ENCODE data around the gene LAMB1. TPM values are rescaled to one million over a fixed set of nuclear protein-coding genes. Genes with fewer than 3 reads are reported as not detected.

The LAMB1 gene
- total RNA-seq, 3 donors from 2014 or later = 115 to 324 (median 300) TPM

- H3K27me3 ChIP-seq = no peaks in the 10 kb centered on the region
- intact Hi-C loops (cut with DNase I; ENCODE audit: low total_unique reads) = no loop called here
- H3K9me3 ChIP-seq = no peaks in the 10 kb centered on the region
- H3K27ac ChIP-seq = peak overlapping the region in 1 of 2 donors; percentile 79
- no peaks in the 10 kb centered on the region for H3K36me3 ChIP-seq
- no peak for DNase-seq (ENCODE audit: low spot score in 2 of 2)
- no peaks in the 10 kb centered on the region for H3K4me1 ChIP-seq
- H3K4me3 ChIP-seq = no peak overlapping the region
- no peak for TF ChIP-seq CTCF (IDR thresholded peaks at IDR 0.05)
- no peak for TF ChIP-seq POLR2A (IDR thresholded peaks at IDR 0.05)
- TF ChIP-seq POLR2AphosphoS5 (IDR thresholded peaks at IDR 0.05) = no peak
Measured at GRCh38 chr7:107994421-107995030, 8.4 kb downstream of the LAMB1 start.

- no peaks in the 10 kb centered on the region for H3K27me3 ChIP-seq
- H3K4me3 ChIP-seq = no peak overlapping the region
- H3K27ac ChIP-seq = peak overlapping the region; percentile 17 to 79
- no peaks in the 10 kb centered on the region for H3K36me3 ChIP-seq
- DNase-seq (ENCODE audit: low spot score in 2 of 2) = no peak
- no peaks in the 10 kb centered on the region for H3K9me3 ChIP-seq
- intact Hi-C loops (cut with DNase I; ENCODE audit: low total_unique reads) = no loop called here
- TF ChIP-seq POLR2AphosphoS5 (IDR thresholded peaks at IDR 0.05) (no peak), POLR2A (IDR thresholded peaks at IDR 0.05) (no peak), CTCF (IDR thresholded peaks at IDR 0.05) (no peak)
- H3K4me1 ChIP-seq = no peaks in the 10 kb centered on the region
Measured at GRCh38 chr7:107993891-107994291, 9.1 kb downstream of the LAMB1 start.

- no peaks in the 10 kb centered on the region for H3K36me3 ChIP-seq
- DNase-seq (ENCODE audit: low spot score in 2 of 2) = no peak
Measured at GRCh38 chr7:107989618-107990373, 13.2 kb downstream of the LAMB1 start.

GRCh38 chr7:107982918-107983389, 20.0 kb downstream of the LAMB1 start:
- no peak for DNase-seq (ENCODE audit: low spot score in 2 of 2)
- Histone ChIP-seq H3K4me3 (no peak overlapping the region), H3K36me3 (no peaks in the 10 kb centered on the region), H3K4me1 (no peaks in the 10 kb centered on the region), H3K9me3 (no peaks in the 10 kb centered on the region), H3K27ac (no peak overlapping the region), H3K27me3 (no peaks in the 10 kb centered on the region)
- no peak for TF ChIP-seq POLR2AphosphoS5 (IDR thresholded peaks at IDR 0.05)
- TF ChIP-seq POLR2A (IDR thresholded peaks at IDR 0.05) = no peak
- TF ChIP-seq CTCF (IDR thresholded peaks at IDR 0.05) = no peak
- intact Hi-C loops (cut with DNase I; ENCODE audit: low total_unique reads) = no loop called here

More at GRCh38 chr7:107989618-107990373, 13.2 kb downstream of the LAMB1 start:
- TF ChIP-seq CTCF (IDR thresholded peaks at IDR 0.05) (no peak), POLR2AphosphoS5 (IDR thresholded peaks at IDR 0.05) (no peak), POLR2A (IDR thresholded peaks at IDR 0.05) (no peak)
- intact Hi-C loops (cut with DNase I; ENCODE audit: low total_unique reads) = no loop called here
- peak overlapping the region in 1 of 2 donors; percentile 13 for H3K27ac ChIP-seq
- no peaks in the 10 kb centered on the region for H3K9me3 ChIP-seq
- H3K4me1 ChIP-seq = no peaks in the 10 kb centered on the region
- no peak overlapping the region for H3K4me3 ChIP-seq
- no peaks in the 10 kb centered on the region for H3K27me3 ChIP-seq

Measured in breast epithelium (tissue), 4 donors.